ENCODE results near the gene STPG4.

DNA sequence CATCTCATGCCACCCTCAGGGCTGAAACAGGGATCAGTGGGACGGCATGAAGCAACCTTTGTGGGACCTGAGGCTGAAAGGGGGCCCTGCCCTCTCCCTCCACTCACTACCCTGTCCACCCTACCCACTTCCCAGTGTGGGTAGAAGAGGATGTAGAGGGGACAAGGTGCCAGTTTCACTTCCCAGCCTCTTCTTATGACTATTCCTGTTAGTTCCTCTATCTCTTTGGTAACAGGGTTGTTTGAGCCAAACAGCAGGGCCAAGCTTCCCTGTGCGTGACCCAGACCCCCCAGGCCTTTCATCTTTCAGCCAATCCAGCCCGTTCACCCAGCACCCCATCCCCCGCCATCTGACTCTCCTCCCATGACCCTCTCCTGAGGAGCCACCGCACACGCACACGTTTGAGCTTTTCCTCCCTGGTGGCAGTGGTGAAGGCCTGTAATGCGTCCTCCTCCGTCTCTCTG, 82.3 kb downstream of the STPG4 start:
- TF ChIP-seq, protein P1, sequence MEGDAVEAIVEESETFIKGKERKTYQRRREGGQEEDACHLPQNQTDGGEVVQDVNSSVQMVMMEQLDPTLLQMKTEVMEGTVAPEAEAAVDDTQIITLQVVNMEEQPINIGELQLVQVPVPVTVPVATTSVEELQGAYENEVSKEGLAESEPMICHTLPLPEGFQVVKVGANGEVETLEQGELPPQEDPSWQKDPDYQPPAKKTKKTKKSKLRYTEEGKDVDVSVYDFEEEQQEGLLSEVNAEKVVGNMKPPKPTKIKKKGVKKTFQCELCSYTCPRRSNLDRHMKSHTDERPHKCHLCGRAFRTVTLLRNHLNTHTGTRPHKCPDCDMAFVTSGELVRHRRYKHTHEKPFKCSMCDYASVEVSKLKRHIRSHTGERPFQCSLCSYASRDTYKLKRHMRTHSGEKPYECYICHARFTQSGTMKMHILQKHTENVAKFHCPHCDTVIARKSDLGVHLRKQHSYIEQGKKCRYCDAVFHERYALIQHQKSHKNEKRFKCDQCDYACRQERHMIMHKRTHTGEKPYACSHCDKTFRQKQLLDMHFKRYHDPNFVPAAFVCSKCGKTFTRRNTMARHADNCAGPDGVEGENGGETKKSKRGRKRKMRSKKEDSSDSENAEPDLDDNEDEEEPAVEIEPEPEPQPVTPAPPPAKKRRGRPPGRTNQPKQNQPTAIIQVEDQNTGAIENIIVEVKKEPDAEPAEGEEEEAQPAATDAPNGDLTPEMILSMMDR (IDR thresholded peaks at IDR 0.05; ENCODE audit: insufficient read depth, low read depth, low read length) = no peak
- TF ChIP-seq EZH2 (IDR thresholded peaks at IDR 0.05; ENCODE audit: insufficient read depth, low read length) = no peak

Measured in astrocyte (in vitro differentiated cells and primary cell).